Measurements from ENCODE around the gene NOM1. TPM values are rescaled to one million over a fixed set of nuclear protein-coding genes. Genes with fewer than 3 reads are reported as not detected.

NOM1 gene
- total RNA-seq, 2 experiments from 2014 or later = 25.5 to 27.6 TPM

DNA sequence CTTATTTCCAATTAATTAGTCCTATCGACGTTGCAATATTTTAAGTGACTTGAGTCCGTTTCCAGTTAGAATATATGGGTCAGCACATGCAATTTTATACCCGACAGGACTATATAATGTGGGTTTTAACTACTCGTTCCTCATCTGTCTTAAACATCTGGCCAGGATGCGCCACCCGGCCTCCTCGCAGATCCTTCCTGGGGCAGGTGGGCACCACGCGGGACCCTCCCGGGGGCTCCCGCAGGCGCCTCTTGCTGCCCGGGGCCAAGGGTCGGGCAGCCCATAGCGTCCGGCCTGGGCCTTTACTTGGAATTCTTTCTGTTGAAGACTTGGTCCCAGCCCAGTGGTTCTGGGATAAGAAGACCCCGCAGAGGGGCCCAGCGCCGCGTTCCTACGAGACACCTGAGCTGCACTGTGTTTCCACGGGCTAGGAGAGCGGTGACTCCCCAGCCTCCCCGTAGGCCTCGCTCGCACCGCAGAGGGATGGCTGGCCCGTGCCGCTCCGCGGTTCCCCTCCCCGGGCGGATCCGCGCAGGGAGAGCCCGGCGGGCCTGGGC, 71.1 kb downstream of the NOM1 start:
- Mint-ChIP-seq H3K9me3 (no peaks in the 10 kb centered on the region), H3K4me3 (peak overlapping the region; percentile 11), H3K27me3 (peaks cover 81% of the 10 kb centered on the region), H3K36me3 (ENCODE audit: low read depth) (no peaks in the 10 kb centered on the region), H3K4me1 (ENCODE audit: low read depth) (peaks cover 25% of the 10 kb centered on the region), H3K27ac (no peak overlapping the region)
- TF ChIP-seq, protein P1, sequence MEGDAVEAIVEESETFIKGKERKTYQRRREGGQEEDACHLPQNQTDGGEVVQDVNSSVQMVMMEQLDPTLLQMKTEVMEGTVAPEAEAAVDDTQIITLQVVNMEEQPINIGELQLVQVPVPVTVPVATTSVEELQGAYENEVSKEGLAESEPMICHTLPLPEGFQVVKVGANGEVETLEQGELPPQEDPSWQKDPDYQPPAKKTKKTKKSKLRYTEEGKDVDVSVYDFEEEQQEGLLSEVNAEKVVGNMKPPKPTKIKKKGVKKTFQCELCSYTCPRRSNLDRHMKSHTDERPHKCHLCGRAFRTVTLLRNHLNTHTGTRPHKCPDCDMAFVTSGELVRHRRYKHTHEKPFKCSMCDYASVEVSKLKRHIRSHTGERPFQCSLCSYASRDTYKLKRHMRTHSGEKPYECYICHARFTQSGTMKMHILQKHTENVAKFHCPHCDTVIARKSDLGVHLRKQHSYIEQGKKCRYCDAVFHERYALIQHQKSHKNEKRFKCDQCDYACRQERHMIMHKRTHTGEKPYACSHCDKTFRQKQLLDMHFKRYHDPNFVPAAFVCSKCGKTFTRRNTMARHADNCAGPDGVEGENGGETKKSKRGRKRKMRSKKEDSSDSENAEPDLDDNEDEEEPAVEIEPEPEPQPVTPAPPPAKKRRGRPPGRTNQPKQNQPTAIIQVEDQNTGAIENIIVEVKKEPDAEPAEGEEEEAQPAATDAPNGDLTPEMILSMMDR (IDR thresholded peaks at IDR 0.05) = no peak
- Histone ChIP-seq H3K27me3 (ENCODE audit: control insufficient read depth in 1 of 2, insufficient read depth in 2 of 2, low read length in 2 of 2) (peaks cover 80 to 92% of the 10 kb centered on the region in 2 experiments), H3K4me3 (ENCODE audit: low read length) (no peak overlapping the region), H3K4me1 (ENCODE audit: insufficient read depth, low read length) (peaks cover 22% of the 10 kb centered on the region), H3K27ac (ENCODE audit: low read depth in 1 of 2, low read length in 2 of 2) (no peak overlapping the region), H3K9me3 (ENCODE audit: control insufficient read depth in 1 of 2, insufficient read depth in 1 of 2, low read length in 2 of 2) (peaks cover 0 to 20% of the 10 kb centered on the region in 2 experiments), H3K36me3 (ENCODE audit: insufficient read depth, low read length) (no peaks in the 10 kb centered on the region)
- ChIA-PET CTCF (no interaction called here), POLR2A (no interaction called here)
- intact Hi-C loops (cut with DNase I, micrococcal nuclease) = no loop called here
- DNase-seq = no peak
- no peak for ATAC-seq (ENCODE audit: poor library complexity)

DNA sequence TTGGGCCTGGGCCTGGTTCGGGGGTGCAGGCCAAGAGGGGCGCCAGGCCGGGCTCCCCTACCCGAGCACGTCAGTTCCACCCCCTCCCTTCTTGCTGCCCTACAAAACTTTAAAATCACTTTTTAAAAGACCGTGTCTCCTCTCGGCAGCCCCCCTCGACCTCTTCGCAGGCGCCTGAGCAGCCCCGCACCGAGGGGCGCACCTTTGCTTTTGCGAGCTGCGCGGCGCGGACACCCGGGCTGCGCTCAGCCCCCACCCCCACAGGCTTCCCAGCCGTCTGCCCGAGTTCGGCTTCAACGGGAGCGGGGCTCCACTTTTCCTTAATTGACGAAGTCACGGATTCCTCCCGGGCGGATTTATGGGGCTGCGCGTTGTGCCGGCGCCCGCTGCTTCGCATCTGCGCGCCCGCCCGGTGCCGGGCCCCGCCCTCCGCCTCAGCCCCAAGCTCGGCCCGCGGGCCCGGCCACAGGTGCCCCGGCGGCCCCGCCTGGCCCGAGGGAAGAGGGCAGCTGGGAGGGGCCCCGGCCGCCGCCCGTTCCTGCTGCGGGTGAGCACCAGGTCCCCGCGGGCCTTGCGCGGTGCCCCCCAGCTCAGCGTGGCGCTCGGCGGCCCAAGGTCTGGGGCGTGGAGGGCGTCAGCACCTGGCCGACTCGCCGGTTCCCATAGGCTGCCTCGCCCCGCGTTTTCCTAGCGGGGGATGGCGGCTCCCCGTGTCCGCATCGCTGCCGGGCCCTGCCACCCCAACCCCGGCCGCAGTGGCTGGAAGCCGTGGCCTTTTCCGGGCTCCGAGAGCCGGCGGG, 71.8 kb downstream of the NOM1 start:
- ChIA-PET POLR2A (no interaction called here), CTCF (no interaction called here)
- no peaks in the 10 kb centered on the region for H3K36me3 ChIP-seq (ENCODE audit: insufficient read depth, low read length)
- H3K9me3 ChIP-seq (ENCODE audit: control insufficient read depth in 1 of 2, insufficient read depth in 1 of 2, low read length in 2 of 2) = peaks cover 0 to 20% of the 10 kb centered on the region in 2 experiments
- no peak for ATAC-seq (ENCODE audit: poor library complexity)
- TF ChIP-seq, protein P1 (IDR thresholded peaks at IDR 0.05) = no peak
- Mint-ChIP-seq H3K27me3 (peaks cover 81% of the 10 kb centered on the region), H3K4me3 (no peak overlapping the region), H3K9me3 (no peaks in the 10 kb centered on the region), H3K36me3 (ENCODE audit: low read depth) (no peaks in the 10 kb centered on the region), H3K27ac (no peak overlapping the region), H3K4me1 (ENCODE audit: low read depth) (peaks cover 21% of the 10 kb centered on the region)
- DNase-seq = no peak
- no peak overlapping the region for H3K27ac ChIP-seq (ENCODE audit: low read depth in 1 of 2, low read length in 2 of 2)
- peaks cover 73 to 90% of the 10 kb centered on the region in 2 experiments for H3K27me3 ChIP-seq (ENCODE audit: control insufficient read depth in 1 of 2, insufficient read depth in 2 of 2, low read length in 2 of 2)
- intact Hi-C loops (cut with DNase I, micrococcal nuclease) = no loop called here
- no peak overlapping the region for H3K4me3 ChIP-seq (ENCODE audit: low read length)
- H3K4me1 ChIP-seq (ENCODE audit: insufficient read depth, low read length) = peaks cover 22% of the 10 kb centered on the region

DNA sequence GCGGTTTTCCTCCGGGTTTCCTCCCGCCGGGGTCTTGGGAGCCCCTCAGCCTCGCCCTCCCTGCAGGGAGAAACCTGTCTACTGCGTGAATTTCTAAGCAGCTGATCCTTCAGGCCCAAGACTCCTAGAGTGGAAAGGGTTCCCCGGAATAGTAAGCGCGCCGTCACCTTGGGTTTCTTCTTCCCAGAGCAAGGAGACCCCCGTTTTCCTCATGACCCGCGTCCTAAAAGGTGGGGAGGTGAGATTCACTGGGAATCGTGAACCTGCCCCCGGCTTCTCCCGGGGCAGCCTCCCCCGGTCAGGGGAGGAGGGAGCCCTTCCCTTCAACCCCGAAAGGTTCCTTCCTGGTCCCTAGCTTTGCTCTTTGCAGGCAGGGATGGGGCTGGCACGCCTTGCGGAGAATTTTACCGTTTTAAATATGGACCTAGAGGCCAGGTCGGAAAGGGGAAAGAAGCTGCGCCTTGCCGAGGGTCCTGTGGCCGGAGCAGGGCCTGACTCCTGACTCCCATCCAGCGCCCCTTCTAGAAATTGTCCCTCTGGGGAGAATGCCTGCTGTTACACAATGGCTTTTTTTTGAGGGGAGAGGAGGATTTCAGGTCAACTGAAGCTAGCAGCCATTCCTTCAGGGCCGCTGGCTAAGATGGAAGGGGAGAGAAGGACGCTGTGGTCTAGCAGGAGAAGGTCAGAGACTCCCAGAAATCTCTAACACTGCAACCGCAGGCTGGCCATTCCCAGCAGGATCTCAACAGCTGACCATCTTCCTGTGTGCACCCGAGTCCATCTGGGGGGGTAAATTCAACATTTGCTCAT, 72.6 kb downstream of the NOM1 start:
- Mint-ChIP-seq H3K27ac (no peak overlapping the region), H3K9me3 (no peaks in the 10 kb centered on the region), H3K4me3 (no peak overlapping the region), H3K36me3 (ENCODE audit: low read depth) (no peaks in the 10 kb centered on the region), H3K27me3 (peaks cover 81% of the 10 kb centered on the region), H3K4me1 (ENCODE audit: low read depth) (peaks cover 19% of the 10 kb centered on the region)
- POLR2A ChIA-PET = no interaction called here
- Histone ChIP-seq H3K4me3 (ENCODE audit: low read length) (no peak overlapping the region), H3K27me3 (ENCODE audit: control insufficient read depth in 1 of 2, insufficient read depth in 2 of 2, low read length in 2 of 2) (peaks cover 65 to 88% of the 10 kb centered on the region in 2 experiments), H3K27ac (ENCODE audit: low read depth in 1 of 2, low read length in 2 of 2) (no peak overlapping the region), H3K9me3 (ENCODE audit: control insufficient read depth in 1 of 2, insufficient read depth in 1 of 2, low read length in 2 of 2) (peaks cover 0 to 20% of the 10 kb centered on the region in 2 experiments), H3K36me3 (ENCODE audit: insufficient read depth, low read length) (no peaks in the 10 kb centered on the region), H3K4me1 (ENCODE audit: insufficient read depth, low read length) (peaks cover 18% of the 10 kb centered on the region)
- intact Hi-C loops (cut with DNase I, micrococcal nuclease) = no loop called here
- ATAC-seq (ENCODE audit: poor library complexity) = no peak
- CTCF ChIA-PET = no interaction called here
- peak in 1 of 14 experiments; percentile 20 for DNase-seq
- TF ChIP-seq, protein P1 (IDR thresholded peaks at IDR 0.05) = no peak

Other genes starting within 250 kb of the NOM1 start
- gene LMBR1, start 56.5 kb upstream of the NOM1 start, total RNA-seq = 10 to 100 TPM; 61.6 to 61.9 TPM
- under 1 TPM in 1 of 2 experiments, not detected in 1; 0.14 TPM for gene MNX1, start 61.0 kb downstream of the NOM1 start, total RNA-seq
- gene UBE3C, start 189.2 kb downstream of the NOM1 start, total RNA-seq = 10 to 100 TPM; 30.8 to 32.3 TPM